HuH-7.5 (cell line): Measurements from ENCODE around the gene NISCH.

ENCODE experiments used
- DNase-seq: peaks from one replicate; pipeline ENCODE4 v3.0.0; 2011; ENCODE audit warnings: low spot score

The NISCH gene

DNA sequence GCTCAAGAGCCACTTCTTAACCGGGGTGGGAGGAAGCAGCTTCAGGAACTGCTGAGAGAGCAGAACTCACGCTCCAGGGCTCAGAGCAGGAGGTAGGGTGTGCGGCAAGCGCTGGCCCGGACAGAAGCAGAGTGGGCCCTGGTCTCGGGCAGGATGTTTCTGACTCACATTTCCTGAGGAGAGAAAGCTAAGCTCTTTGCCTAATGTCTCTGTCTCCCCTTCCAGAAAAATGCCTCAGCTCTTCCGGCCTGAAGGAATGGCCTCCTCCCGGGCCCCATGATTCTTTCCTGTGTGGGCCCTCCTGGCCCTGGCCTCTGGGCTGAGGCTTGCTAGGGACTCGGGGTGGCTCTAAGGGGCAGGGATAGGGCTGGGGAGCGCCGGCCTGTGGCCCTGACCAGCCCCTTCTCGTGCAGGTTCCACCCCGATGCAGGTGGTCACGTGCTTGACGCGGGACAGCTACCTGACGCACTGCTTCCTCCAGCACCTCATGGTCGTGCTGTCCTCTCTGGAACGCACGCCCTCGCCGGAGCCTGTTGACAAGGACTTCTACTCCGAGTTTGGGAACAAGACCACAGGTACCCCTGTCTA, 35.6 kb downstream of the NISCH start:
- DNase-seq: no peak

DNA sequence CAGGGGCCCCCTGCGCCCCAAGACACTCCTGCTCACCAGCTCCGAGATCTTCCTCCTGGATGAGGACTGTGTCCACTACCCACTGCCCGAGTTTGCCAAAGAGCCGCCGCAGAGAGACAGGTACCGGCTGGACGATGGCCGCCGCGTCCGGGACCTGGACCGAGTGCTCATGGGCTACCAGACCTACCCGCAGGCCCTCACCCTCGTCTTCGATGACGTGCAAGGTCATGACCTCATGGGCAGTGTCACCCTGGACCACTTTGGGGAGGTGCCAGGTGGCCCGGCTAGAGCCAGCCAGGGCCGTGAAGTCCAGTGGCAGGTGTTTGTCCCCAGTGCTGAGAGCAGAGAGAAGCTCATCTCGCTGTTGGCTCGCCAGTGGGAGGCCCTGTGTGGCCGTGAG, 36.7 kb downstream of the NISCH start:
- DNase-seq: no peak

DNA sequence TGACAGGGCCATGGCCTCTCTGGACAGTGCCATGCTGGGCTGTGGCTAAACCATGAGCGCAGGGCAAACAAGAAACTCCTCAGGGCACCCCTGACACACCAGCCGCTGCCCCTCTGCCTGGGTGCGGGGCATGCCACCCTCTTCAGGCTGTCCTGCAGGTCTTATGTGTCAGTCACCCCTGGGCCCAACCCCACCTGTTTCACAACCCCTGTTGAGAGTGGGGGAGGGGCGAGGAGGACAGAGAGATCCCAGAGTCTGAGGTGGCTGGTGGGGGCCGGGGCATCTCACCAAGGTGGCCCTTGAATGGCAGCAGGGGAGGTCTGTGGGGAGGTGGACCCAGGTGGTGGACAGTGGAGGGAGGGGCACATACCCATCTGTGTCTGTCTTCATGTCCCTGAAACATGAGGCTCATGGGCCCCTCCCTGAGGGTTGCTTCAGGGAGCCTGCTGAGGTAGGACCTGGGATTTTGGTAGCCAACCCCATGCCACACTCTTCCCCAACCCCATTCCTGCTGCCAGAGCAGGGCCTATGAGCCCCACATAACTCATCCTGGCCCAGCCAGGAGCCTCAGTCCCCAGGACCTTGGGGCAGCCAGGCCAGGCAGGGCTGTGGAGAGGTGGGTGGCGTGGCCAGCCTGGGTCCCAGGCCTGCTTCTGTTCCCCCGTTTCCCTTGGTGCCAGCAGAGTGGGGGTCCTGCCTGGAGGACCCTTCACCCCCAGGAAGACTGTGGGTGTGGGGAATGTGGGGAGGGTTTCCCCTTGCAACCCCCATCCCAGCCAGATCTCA, 38.0 kb downstream of the NISCH start:
- no peak for DNase-seq

- no peak for DNase-seq
Observed at GRCh38 chr3:52494445-52494844, 39.0 kb downstream of the NISCH start.

- DNase-seq: no peak
Observed at GRCh38 chr3:52494886-52495495, 39.6 kb downstream of the NISCH start, which contains the start of gene STAB1. STAB1 (plus strand) TSS chr3:52495338; CDS start chr3:52495414, 76 bp downstream.

- no peak for DNase-seq
Observed at GRCh38 chr3:52495777-52496602, 40.6 kb downstream of the NISCH start.

GRCh38 chr3:52498137-52499054, 43.0 kb downstream of the NISCH start:
- DNase-seq: no peak

DNA sequence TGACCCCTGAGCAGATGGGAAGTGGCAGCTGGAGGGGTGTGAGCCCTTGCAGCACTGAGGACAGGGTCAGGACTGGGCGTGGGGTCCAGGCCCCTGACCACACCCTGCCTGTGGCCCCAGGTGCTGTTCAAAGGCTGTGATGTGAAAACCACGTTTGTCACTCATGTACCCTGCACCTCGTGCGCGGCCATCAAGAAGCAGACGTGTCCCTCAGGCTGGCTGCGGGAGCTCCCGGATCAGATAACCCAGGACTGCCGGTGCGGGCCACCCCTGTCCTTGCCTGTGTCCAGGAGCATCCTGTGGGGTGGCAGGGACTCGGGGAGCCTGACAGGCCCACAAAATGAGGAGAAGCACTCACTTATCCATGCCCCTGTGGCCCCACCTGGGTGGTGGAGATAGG, 45.6 kb downstream of the NISCH start:
- DNase-seq: no peak

- no peak for DNase-seq
Observed at GRCh38 chr3:52502001-52502400, 46.6 kb downstream of the NISCH start.

- no peak for DNase-seq
Observed at GRCh38 chr3:52502808-52503350, 47.5 kb downstream of the NISCH start.

GRCh38 chr3:52503788-52504424, 48.5 kb downstream of the NISCH start:
- no peak for DNase-seq

GRCh38 chr3:52504977-52505376, 49.6 kb downstream of the NISCH start:
- no peak for DNase-seq

DNA sequence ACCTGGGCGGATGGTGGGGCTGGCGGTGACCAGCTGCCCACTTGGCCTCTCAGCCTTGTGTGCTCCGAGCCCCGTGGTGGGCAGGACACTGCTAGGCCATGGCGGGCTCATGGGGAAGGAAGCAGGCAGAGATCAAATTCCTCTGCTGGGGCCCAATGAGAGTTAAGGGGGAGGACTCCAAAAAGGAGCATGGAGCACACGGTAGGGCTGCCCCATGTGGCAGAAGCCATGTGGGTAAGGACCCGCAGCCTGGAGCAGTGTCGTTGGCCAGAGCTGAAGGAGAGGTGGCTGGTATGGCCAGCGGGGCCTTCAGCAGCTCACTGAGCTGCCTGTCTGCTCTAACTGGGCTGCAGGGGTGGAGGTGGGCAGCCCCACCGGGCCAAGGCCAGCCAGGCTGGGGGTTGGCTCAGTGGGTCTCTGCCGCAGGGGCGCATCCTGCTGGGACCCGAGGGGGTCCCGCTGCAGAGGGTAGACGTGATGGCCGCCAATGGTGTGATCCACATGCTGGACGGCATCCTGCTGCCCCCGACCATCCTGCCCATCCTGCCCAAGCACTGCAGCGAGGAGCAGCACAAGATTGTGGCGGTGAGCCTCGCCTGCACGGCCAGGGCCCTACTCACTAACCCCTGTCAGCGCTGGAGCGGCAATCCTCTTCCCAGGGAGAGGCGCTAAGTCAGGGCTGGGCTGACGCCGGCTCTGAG, 51.0 kb downstream of the NISCH start:
- no peak for DNase-seq

- no peak for DNase-seq
Observed at GRCh38 chr3:52507359-52507758, 52.0 kb downstream of the NISCH start.

DNA sequence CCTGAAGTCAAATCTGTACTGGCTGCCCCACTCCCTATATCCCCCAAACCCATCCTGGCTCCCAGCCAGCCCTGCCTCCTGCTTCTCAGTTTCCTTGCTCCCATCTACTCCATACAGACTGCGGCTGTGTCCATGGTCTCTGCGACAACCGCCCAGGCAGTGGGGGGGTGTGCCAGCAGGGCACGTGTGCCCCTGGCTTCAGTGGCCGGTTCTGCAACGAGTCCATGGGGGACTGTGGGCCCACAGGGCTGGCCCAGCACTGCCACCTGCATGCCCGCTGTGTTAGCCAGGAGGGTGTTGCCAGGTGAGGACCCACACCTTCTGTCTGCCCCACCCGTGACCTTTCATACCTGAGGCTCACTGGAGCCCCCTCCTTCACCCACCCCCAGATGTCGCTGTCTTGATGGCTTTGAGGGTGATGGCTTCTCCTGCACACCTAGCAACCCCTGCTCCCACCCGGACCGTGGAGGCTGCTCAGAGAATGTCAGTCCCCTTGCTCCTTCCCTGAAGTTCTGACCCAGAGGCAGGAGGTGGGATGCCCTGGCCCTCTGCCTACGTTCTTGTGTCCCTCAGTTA, 54.4 kb downstream of the NISCH start:
- DNase-seq: no peak

- DNase-seq: no peak
Observed at GRCh38 chr3:52511509-52511908, 56.1 kb downstream of the NISCH start.

DNA sequence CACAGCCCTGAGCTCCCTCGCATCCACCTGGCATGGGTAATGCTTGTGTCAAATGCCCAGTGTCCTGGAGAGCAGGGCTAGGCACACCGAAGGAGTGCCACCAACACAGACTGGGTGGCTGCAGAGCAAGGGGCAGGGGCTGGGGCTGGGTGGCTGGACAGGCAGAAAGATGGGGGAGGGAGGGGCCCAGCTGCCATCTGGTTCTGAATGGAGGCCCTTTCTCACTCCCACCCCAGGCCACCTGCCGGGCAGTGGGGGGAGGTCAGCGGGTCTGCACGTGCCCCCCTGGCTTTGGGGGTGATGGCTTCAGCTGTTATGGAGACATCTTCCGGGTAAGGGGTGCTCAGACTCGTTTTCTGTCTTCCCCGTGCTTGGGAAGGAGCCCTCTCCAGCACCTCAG, 56.7 kb downstream of the NISCH start:
- no peak for DNase-seq

DNA sequence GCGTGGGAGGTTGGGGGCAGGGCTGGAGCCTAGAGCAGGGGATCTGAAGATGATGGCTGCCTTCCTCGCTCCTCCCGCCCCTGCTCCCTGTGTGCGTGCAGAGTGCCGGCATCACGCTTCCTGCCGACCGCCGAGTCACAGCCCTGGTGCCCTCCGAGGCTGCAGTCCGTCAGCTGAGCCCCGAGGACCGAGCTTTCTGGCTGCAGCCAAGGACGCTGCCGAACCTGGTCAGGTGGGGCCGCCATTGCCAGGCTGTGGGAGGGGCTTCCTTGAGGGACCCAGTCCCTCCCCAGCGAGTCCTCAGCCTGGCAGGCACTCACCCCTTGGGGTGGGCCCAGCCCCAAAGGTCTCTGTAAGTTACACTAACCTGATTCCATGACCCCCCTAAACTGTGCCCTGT, 57.3 kb downstream of the NISCH start:
- DNase-seq: no peak

GRCh38 chr3:52513281-52513680, 57.9 kb downstream of the NISCH start:
- DNase-seq: no peak

GRCh38 chr3:52514576-52514975, 59.2 kb downstream of the NISCH start:
- no peak for DNase-seq
